H9 (cell line): ENCODE results near the gene ROBO1. TPM values are rescaled to one million over a fixed set of nuclear protein-coding genes. Genes with fewer than 3 reads are reported as not detected.

Experiments
- DNase-seq: peaks from one replicate; pipeline ENCODE4 v3.0.0-alpha.2; 2017
- H2AFZ ChIP-seq: one replicate; pipeline ENCODE4 v1.6.1; 2013; ENCODE audit warnings: mild to moderate bottlenecking, low read length, control low read depth, moderate library complexity
- H2AK5ac ChIP-seq: 2 replicates; pipeline ENCODE4 v1.6.1; 2013; ENCODE audit warnings: low read length, control low read depth, mixed read lengths; ENCODE audit not compliant: insufficient read length
- H2BK120ac ChIP-seq: one replicate; pipeline ENCODE4 v1.6.1; 2013; ENCODE audit warnings: low read depth, mild to moderate bottlenecking, low read length, control low read depth, inconsistent platforms; ENCODE audit not compliant: poor library complexity, severe bottlenecking
- H2BK12ac ChIP-seq: 2 replicates; pipeline ENCODE4 v1.6.1; 2013; ENCODE audit warnings: low read length, control low read depth, mixed read lengths, low read depth; ENCODE audit not compliant: insufficient read length
- H2BK15ac ChIP-seq: 2 replicates; pipeline ENCODE4 v1.6.1; 2013; ENCODE audit warnings: low read depth, low read length, control low read depth
- H2BK20ac ChIP-seq: one replicate; pipeline ENCODE4 v1.6.1; 2013; ENCODE audit warnings: low read depth, mild to moderate bottlenecking, low read length, control low read depth, inconsistent platforms; ENCODE audit not compliant: poor library complexity, severe bottlenecking
- H2BK5ac ChIP-seq: 2 replicates; pipeline ENCODE4 v1.6.1; 2013; ENCODE audit warnings: low read length, control low read depth, mixed read lengths; ENCODE audit not compliant: insufficient read length
- H3K14ac ChIP-seq: 2 replicates; pipeline ENCODE4 v1.6.1; 2013; ENCODE audit warnings: low read length, control low read depth; ENCODE audit not compliant: insufficient read depth
- H3K18ac ChIP-seq: 2 replicates; pipeline ENCODE4 v1.6.1; 2013; ENCODE audit warnings: low read depth, mild to moderate bottlenecking, mixed read lengths, low read length, control low read depth; ENCODE audit not compliant: insufficient read length
- H3K23ac ChIP-seq: 2 replicates; pipeline ENCODE4 v1.6.1; 2013; ENCODE audit warnings: low read length, control low read depth, mixed read lengths, low read depth; ENCODE audit not compliant: insufficient read length
- H3K23me2 ChIP-seq: 2 replicates; pipeline ENCODE4 v1.6.1; 2013; ENCODE audit warnings: low read depth, mild to moderate bottlenecking, mixed read lengths, low read length, control low read depth; ENCODE audit not compliant: insufficient read length, poor library complexity, severe bottlenecking
- H3K27ac ChIP-seq: 2 replicates; pipeline ENCODE4 v1.5.1; 2013; ENCODE audit warnings: low read length, control low read depth, mixed read lengths, low read depth; ENCODE audit not compliant: insufficient read length
- H3K27me3 ChIP-seq: 2 replicates; pipeline ENCODE4 v1.6.1; 2013; ENCODE audit warnings: low read length, control low read depth, inconsistent platforms; ENCODE audit not compliant: insufficient read depth
- H3K4ac ChIP-seq: 2 replicates; pipeline ENCODE4 v1.6.1; 2013; ENCODE audit warnings: low read depth, mild to moderate bottlenecking, control low read depth, inconsistent platforms, low read length, moderate library complexity
- H3K4me1 ChIP-seq: 2 replicates; pipeline ENCODE4 v1.6.1; 2013; ENCODE audit warnings: low read length, control low read depth, inconsistent platforms; ENCODE audit not compliant: insufficient read depth
- H3K4me2 ChIP-seq: 2 replicates; pipeline ENCODE4 v1.6.1; 2013; ENCODE audit warnings: low read length, control low read depth, mixed read lengths; ENCODE audit not compliant: insufficient read length, insufficient read depth
- H3K56ac ChIP-seq: 2 replicates; pipeline ENCODE4 v1.6.1; 2013; ENCODE audit warnings: low read depth, mild to moderate bottlenecking, mixed read lengths, low read length, control low read depth; ENCODE audit not compliant: insufficient read length
- H3K79me1 ChIP-seq: 2 replicates; pipeline ENCODE4 v1.6.1; 2013; ENCODE audit warnings: low read depth, mild to moderate bottlenecking, moderate library complexity, low read length, control low read depth, inconsistent platforms; ENCODE audit not compliant: insufficient read depth, poor library complexity, severe bottlenecking
- H3K79me2 ChIP-seq: 2 replicates; pipeline ENCODE4 v1.6.1; 2013; ENCODE audit warnings: low read length, control low read depth, inconsistent platforms; ENCODE audit not compliant: insufficient read depth
- H3K9ac ChIP-seq: 2 replicates; pipeline ENCODE4 v1.6.1; 2013; ENCODE audit warnings: low read length, control low read depth, mixed read lengths; ENCODE audit not compliant: insufficient read length; ENCODE audit errors: extremely low read depth
- H3K9me3 ChIP-seq: one replicate; pipeline ENCODE4 v1.6.1; 2013; ENCODE audit warnings: low read depth, low read length, inconsistent platforms; ENCODE audit not compliant: control insufficient read depth
- H3T11ph ChIP-seq: one replicate; pipeline ENCODE4 v1.6.1; 2013; ENCODE audit warnings: mild to moderate bottlenecking, low read length, control low read depth, inconsistent platforms
- H4K20me1 ChIP-seq: one replicate; pipeline ENCODE4 v1.6.1; 2013; ENCODE audit not compliant: control insufficient read depth, insufficient read length, insufficient read depth
- H4K5ac ChIP-seq: 2 replicates; pipeline ENCODE4 v1.6.1; 2013; ENCODE audit warnings: low read depth, mild to moderate bottlenecking, mixed read lengths, low read length, control low read depth; ENCODE audit not compliant: insufficient read length
- H4K8ac ChIP-seq: replicated peaks from 2 replicates; pipeline ENCODE4 v1.6.1; 2013; ENCODE audit warnings: low read length, control low read depth, mixed read lengths, low read depth; ENCODE audit not compliant: insufficient read length
- H4K91ac ChIP-seq: 2 replicates; pipeline ENCODE4 v1.6.1; 2013; ENCODE audit warnings: low read depth, mild to moderate bottlenecking, moderate library complexity, mixed read lengths, low read length, control low read depth; ENCODE audit not compliant: insufficient read length
- H3K27ac Mint-ChIP-seq, 3 experiments: 2 replicates in 2 of 3; 3 replicates in 1 of 3; pipeline ENCODE4 v1.8.0; 2020 to 2021; ENCODE audit warnings: mixed read lengths in 3 of 3, mild to moderate bottlenecking in 1 of 3, moderate library complexity in 1 of 3
- H3K27me3 Mint-ChIP-seq: 2 replicates; pipeline ENCODE4 v1.8.0; 2021; ENCODE audit warnings: low read depth, mild to moderate bottlenecking, moderate library complexity, mixed read lengths
- H3K36me3 Mint-ChIP-seq, 3 experiments: 2 replicates in 2 of 3; 3 replicates in 1 of 3; pipeline ENCODE4 v1.8.0; 2020 to 2021; ENCODE audit warnings: low read depth in 3 of 3, mixed read lengths in 3 of 3; ENCODE audit not compliant: insufficient read depth in 1 of 3
- H3K4me1 Mint-ChIP-seq, 2 experiments: 2 replicates each; pipeline ENCODE4 v1.8.0; 2020; ENCODE audit warnings: mixed read lengths in 2 of 2
- H3K4me3 Mint-ChIP-seq, 2 experiments: 2 replicates in 1 of 2; 3 replicates in 1 of 2; pipeline ENCODE4 v1.8.0; 2020 to 2021; ENCODE audit warnings: mild to moderate bottlenecking in 2 of 2, mixed read lengths in 2 of 2, moderate library complexity in 1 of 2
- H3K9me3 Mint-ChIP-seq, 2 experiments: 2 replicates in 1 of 2; 3 replicates in 1 of 2; pipeline ENCODE4 v1.8.0; 2020; ENCODE audit warnings: mild to moderate bottlenecking in 2 of 2, mixed read lengths in 2 of 2, moderate library complexity in 1 of 2
- WGBS: extraction: QIAGEN DNeasy Blood & Tissue Kit; methylation state at CpG from one replicate; pipeline ENCODE4 v1.1.7; 2013; ENCODE audit warnings: missing lambda C conversion rate, low lambda C conversion rate, mixed read lengths; ENCODE audit not compliant: insufficient read length; ENCODE audit errors: extremely low coverage; 5-methylcytosine and 5-hydroxymethylcytosine counted together
- total RNA-seq: library from RNA; stranded (reverse); gene quantifications from 2 replicates; pipeline ENCODE4 v1.2.1, GENCODE V29; 2021
- TF ChIP-seq, protein P1 (sequence below): fragments of 200-600 bp; sonication (generic); conservative IDR thresholded peaks from 3 replicates; pipeline ENCODE4 v1.8.0; 2021; ENCODE audit warnings: antibody characterized with exemption, mild to moderate bottlenecking

The ROBO1 gene
- total RNA-seq, 1 experiment from 2014 or later, result 62.7 TPM

DNA sequence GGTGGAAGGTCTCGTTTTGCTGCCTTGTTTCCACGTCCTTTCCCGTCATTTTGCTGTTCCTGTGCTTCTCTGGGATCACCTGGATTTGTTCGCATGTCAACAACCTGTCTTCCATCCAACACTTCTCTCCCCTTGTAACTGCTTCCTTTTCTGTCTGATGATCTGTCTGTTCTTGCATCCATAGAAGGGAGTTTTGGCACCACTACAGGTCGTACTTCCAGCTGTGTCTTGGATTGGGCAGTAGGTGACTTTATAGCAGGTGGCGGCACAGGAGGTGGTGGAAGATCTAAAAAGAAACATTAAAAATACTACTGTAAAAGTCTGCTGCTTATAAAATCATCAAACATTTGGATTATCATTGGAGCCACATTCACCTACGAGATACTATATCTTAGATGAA is 1161.0 kb downstream of the ROBO1 start:
- Histone ChIP-seq H3K27ac (no peak overlapping the region), H3K18ac (no peak overlapping the region), H3K14ac (no peak overlapping the region), H3K27me3 (no peaks in the 10 kb centered on the region), H2BK5ac (no peak overlapping the region), H4K8ac (no peak overlapping the region), H4K5ac (no peak overlapping the region), H2BK15ac (no peak overlapping the region), H2AFZ (no peak overlapping the region), H3T11ph (no peak overlapping the region), H2AK5ac (no peak overlapping the region), H2BK12ac (no peak overlapping the region), H3K9me3 (no peaks in the 10 kb centered on the region), H3K4ac (no peak overlapping the region), H4K91ac (no peak overlapping the region), H3K23ac (no peak overlapping the region), H2BK20ac (no peak overlapping the region), H3K56ac (no peak overlapping the region), H3K79me1 (no peaks in the 10 kb centered on the region), H3K9ac (no peak overlapping the region), H3K79me2 (no peaks in the 10 kb centered on the region), H3K4me2 (no peak overlapping the region), H3K4me1 (no peaks in the 10 kb centered on the region), H4K20me1 (no peaks in the 10 kb centered on the region), H2BK120ac (no peak overlapping the region), H3K23me2 (no peaks in the 10 kb centered on the region)
- Mint-ChIP-seq H3K36me3 (peaks cover 16 to 17% (median 17%) of the 10 kb centered on the region in 3 experiments), H3K9me3 (no peaks in the 10 kb centered on the region), H3K4me3 (no peak overlapping the region), H3K27me3 (no peaks in the 10 kb centered on the region), H3K4me1 (peaks cover 0 to 7% of the 10 kb centered on the region in 2 experiments; a peak in 1 of 4 replicates), H3K27ac (no peak overlapping the region)
- no peak for DNase-seq
- TF ChIP-seq, protein P1, sequence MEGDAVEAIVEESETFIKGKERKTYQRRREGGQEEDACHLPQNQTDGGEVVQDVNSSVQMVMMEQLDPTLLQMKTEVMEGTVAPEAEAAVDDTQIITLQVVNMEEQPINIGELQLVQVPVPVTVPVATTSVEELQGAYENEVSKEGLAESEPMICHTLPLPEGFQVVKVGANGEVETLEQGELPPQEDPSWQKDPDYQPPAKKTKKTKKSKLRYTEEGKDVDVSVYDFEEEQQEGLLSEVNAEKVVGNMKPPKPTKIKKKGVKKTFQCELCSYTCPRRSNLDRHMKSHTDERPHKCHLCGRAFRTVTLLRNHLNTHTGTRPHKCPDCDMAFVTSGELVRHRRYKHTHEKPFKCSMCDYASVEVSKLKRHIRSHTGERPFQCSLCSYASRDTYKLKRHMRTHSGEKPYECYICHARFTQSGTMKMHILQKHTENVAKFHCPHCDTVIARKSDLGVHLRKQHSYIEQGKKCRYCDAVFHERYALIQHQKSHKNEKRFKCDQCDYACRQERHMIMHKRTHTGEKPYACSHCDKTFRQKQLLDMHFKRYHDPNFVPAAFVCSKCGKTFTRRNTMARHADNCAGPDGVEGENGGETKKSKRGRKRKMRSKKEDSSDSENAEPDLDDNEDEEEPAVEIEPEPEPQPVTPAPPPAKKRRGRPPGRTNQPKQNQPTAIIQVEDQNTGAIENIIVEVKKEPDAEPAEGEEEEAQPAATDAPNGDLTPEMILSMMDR, result no peak
- WGBS, result no CpG with 5 or more reads among the region's 7 CpGs
